Right atrium auricular region (tissue), 2 donors: Measurements from ENCODE around the gene RASSF3. TPM values are rescaled to one million over a fixed set of nuclear protein-coding genes. Genes with fewer than 3 reads are reported as not detected.
"Not testable (repeated sequence)": the region's sequence is repeated elsewhere in the genome, so short reads cannot be mapped to it uniquely, and the experiment has no call there.

Experiments
- DNase-seq: peaks from one replicate; pipeline ENCODE4 v3.0.0-alpha.2; 2019; ENCODE audit warnings: low spot score
- H3K27ac ChIP-seq, 2 donors: fragments of 200-600 bp; sonication (generic); 1 replicate in 1 of 2; 2 replicates in 1 of 2; pipeline ENCODE4 v1.5.1; 2016 to 2019
- H3K27me3 ChIP-seq, 2 donors: fragments of 200-600 bp; sonication (generic); one replicate each; pipeline versions ENCODE4 v1.5.1 to v1.6.0; 2017 to 2019
- H3K36me3 ChIP-seq: fragments of 200-600 bp; sonication (generic); one replicate; pipeline ENCODE4 v1.5.1; 2016
- H3K4me1 ChIP-seq, 2 donors: fragments of 200-600 bp; sonication (generic); one replicate each; pipeline versions ENCODE4 v1.5.1 to v1.6.0; 2017 to 2019
- H3K4me3 ChIP-seq, 2 donors: fragments of 200-600 bp; sonication (generic); 1 replicate in 1 of 2; 2 replicates in 1 of 2; pipeline ENCODE4 v1.5.1; 2017 to 2019; ENCODE audit warnings: mild to moderate bottlenecking in 1 of 2, moderate library complexity in 1 of 2
- H3K9me3 ChIP-seq, 2 donors: fragments of 200-600 bp; sonication (generic); one replicate each; pipeline ENCODE4 v1.5.1; 2019
- total RNA-seq, 2 donors: library from RNA; depleted of rRNA; stranded (reverse); fragments of >200 nt; gene quantifications; one replicate each; pipeline ENCODE4 v1.1.0, GENCODE V29; 2016
- TF ChIP-seq, protein P1 (sequence below), 2 donors: fragments of 200-600 bp; sonication (generic); IDR thresholded peaks; one replicate each; pipeline ENCODE4 v1.5.1; 2019; ENCODE audit warnings: antibody characterized with exemption in 2 of 2

The RASSF3 gene
- total RNA-seq, 2 donors from 2014 or later = 55.4 to 88.4 TPM

DNA sequence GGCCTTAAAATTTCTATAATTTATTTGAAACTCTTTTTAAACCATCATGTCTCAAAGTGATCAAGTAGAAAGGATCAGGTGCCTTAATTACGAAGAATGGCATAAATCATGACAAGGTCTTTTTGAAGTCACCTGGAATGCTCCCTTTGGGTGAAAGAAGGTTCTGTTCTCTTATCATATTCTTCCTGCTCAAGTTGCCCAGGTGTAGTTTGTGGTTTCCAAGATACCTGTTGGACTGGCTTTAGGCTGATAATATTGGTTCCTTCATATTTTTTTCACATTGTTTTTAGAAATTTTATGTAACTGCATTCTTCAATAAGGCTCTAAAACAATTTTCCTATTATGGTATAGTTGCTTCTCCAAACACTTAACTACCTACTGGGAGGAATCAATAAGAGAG is 29.2 kb downstream of the RASSF3 start:
- H3K27me3 ChIP-seq = no peaks in the 10 kb centered on the region
- peaks cover 0 to 25% of the 10 kb centered on the region in 2 donors for H3K4me1 ChIP-seq
- TF ChIP-seq, protein P1, sequence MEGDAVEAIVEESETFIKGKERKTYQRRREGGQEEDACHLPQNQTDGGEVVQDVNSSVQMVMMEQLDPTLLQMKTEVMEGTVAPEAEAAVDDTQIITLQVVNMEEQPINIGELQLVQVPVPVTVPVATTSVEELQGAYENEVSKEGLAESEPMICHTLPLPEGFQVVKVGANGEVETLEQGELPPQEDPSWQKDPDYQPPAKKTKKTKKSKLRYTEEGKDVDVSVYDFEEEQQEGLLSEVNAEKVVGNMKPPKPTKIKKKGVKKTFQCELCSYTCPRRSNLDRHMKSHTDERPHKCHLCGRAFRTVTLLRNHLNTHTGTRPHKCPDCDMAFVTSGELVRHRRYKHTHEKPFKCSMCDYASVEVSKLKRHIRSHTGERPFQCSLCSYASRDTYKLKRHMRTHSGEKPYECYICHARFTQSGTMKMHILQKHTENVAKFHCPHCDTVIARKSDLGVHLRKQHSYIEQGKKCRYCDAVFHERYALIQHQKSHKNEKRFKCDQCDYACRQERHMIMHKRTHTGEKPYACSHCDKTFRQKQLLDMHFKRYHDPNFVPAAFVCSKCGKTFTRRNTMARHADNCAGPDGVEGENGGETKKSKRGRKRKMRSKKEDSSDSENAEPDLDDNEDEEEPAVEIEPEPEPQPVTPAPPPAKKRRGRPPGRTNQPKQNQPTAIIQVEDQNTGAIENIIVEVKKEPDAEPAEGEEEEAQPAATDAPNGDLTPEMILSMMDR (IDR thresholded peaks at IDR 0.05) = no peak
- H3K9me3 ChIP-seq = no peaks in the 10 kb centered on the region
- DNase-seq = no peak
- no peaks in the 10 kb centered on the region for H3K36me3 ChIP-seq
- H3K27ac ChIP-seq = no peak overlapping the region
- no peak overlapping the region for H3K4me3 ChIP-seq

DNA sequence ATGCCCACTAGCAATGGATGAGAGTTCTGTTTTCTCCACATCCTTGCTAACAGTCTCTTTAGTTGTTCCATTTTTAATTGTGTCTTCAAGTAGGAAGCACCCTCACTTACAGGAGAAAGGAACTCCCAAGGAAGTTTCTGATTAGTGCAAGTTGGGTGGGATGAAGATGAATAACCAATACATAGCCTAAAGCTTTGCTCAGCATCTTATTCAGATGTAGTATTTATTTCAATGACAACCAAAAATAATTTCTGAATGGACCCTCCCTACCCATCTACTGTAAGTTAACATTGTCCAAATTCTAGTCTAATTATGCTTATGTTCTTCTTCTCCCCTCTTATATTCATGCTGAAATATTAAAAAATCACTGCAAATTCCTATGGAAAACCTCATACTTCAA is 36.0 kb downstream of the RASSF3 start:
- TF ChIP-seq, protein P1 (IDR thresholded peaks at IDR 0.05) = no peak
- Histone ChIP-seq H3K27ac (no peak overlapping the region), H3K4me1 (peaks cover 0 to 36% of the 10 kb centered on the region in 2 donors)

DNA sequence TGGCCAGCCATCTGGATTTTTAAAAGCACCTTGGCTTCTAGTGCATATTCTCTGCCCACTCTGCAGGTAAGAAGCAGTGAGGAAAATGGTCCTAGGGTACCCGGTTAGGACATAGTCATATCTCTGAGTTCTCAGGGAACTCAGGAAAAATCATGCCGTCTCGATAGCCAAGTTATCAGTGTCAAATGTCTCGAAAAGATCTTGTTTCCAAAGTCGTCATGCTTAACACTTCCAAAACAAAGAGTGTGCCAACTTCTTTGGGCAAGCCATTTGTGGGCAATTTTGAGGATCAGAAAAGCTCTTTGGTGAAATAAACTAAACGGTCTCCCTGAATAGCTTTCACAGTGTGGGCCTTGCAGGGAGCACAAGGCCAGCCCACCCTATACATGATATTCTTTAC is 39.2 kb downstream of the RASSF3 start:
- peak overlapping the region; percentile 70 to 71 for H3K27ac ChIP-seq
- H3K4me3 ChIP-seq = no peak overlapping the region
- no peak for DNase-seq
- H3K27me3 ChIP-seq = no peaks in the 10 kb centered on the region
- H3K4me1 ChIP-seq = peaks cover 0 to 47% of the 10 kb centered on the region in 2 donors
- TF ChIP-seq, protein P1 (IDR thresholded peaks at IDR 0.05) = no peak
- no peaks in the 10 kb centered on the region for H3K9me3 ChIP-seq
- H3K36me3 ChIP-seq = no peaks in the 10 kb centered on the region

More for the DNA sequence above, 36.0 kb downstream of the RASSF3 start:
- Histone ChIP-seq H3K36me3 (no peaks in the 10 kb centered on the region), H3K9me3 (no peaks in the 10 kb centered on the region), H3K4me3 (no peak overlapping the region), H3K27me3 (no peaks in the 10 kb centered on the region)
- no peak for DNase-seq

DNA sequence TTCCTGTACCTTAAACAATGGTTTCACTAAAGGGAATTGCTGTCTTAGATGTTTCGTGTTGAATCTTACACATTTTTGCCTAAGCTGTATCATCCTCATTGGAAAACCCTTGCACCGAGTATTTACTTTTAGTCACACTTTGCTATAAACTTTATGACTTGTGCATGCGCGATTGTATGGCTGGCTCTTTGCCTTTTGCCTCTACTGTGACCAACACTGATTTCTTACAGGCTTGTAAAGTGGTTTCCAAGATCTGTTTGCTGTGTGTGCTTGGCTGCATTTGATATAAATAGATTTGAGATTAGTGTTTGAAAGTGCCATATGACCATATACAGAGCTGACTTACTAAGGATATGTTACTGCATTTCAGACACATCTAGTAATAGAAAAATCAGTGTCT is 40.5 kb downstream of the RASSF3 start:
- Histone ChIP-seq H3K4me3 (no peak overlapping the region), H3K36me3 (no peaks in the 10 kb centered on the region), H3K27ac (peak overlapping the region; percentile 70 to 71), H3K27me3 (no peaks in the 10 kb centered on the region), H3K4me1 (peaks cover 0 to 54% of the 10 kb centered on the region in 2 donors), H3K9me3 (no peaks in the 10 kb centered on the region)
- TF ChIP-seq, protein P1 (IDR thresholded peaks at IDR 0.05) = no peak
- DNase-seq = no peak

DNA sequence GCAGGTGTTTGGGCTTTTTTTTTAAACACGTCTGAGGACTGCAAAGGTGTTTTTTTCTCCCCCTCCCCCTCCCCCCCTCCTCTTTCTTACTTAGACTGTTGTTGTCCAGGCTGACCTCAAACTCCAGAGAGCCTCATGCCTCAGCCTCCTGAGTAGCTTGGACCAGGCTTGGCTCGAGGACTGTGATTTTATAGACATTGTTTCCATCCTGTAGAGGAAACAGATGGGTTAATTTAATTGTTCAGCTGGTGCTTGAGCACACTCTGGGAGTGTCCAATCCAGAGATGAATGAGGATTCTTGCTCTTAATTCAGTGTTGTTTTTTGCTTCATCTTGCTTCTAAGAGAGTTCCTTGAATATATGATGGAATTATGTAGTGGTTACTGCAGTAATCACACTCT is 42.1 kb downstream of the RASSF3 start:
- Histone ChIP-seq H3K27ac (peak overlapping the region; percentile 70 to 71), H3K4me3 (no peak overlapping the region), H3K9me3 (no peaks in the 10 kb centered on the region), H3K36me3 (no peaks in the 10 kb centered on the region), H3K27me3 (no peaks in the 10 kb centered on the region), H3K4me1 (peaks cover 0 to 62% of the 10 kb centered on the region in 2 donors)
- no peak for DNase-seq
- TF ChIP-seq, protein P1 (IDR thresholded peaks at IDR 0.05) = no peak

DNA sequence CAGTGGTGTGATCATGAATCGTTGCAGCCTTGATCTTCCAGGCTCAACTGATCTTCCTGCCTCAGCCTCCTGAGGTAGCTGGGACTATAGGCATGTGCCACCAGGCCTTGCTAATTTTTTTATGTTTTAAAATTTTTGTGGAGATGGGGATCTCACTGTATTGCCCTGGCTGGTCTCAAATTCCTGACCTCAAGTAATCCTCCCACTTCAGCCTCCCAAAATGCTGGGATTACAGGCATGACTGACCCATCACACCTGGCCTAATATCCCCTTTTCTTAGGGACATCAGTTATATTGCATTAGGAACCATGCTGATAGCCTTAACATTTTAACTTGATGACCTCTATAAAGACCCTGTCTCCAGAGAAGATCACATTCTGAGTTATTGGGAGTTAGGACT is 42.8 kb downstream of the RASSF3 start:
- Histone ChIP-seq H3K4me1 (peaks cover 0 to 70% of the 10 kb centered on the region in 2 donors), H3K36me3 (no peaks in the 10 kb centered on the region), H3K27ac (peak overlapping the region; percentile 70 to 71), H3K4me3 (no peak overlapping the region), H3K9me3 (no peaks in the 10 kb centered on the region), H3K27me3 (no peaks in the 10 kb centered on the region)
- DNase-seq = no peak
- TF ChIP-seq, protein P1 (IDR thresholded peaks at IDR 0.05) = no peak

DNA sequence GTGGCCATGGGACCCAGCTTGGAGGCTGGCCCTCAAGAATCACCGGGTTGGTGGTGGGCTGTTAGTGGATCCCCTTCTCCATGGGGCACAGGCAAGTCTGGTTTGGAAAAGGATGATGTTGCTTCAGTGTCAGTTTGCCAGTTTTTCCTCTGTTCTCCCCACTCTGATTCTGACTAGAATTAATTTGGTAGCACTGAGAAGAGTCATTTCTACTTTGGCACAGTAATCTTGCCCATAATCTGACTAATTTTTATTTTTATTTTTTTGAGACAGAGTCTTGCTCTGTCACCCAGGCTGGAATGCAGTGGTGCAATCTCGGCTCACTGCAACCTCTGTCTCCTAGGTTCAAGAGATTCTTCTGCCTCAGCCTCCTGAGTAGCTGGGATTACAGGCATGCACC is 43.6 kb downstream of the RASSF3 start:
- not testable (repeated sequence) for H3K27me3 ChIP-seq, DNase-seq, H3K4me3 ChIP-seq, H3K9me3 ChIP-seq, H3K36me3 ChIP-seq
- Histone ChIP-seq H3K27ac (peak overlapping the region; percentile 43 to 71), H3K4me1 (peaks cover 0 to 77% of the 10 kb centered on the region in 2 donors)
